Immature natural killer cell (primary cell): ENCODE data around the gene BICD1. TPM values are rescaled to one million over a fixed set of nuclear protein-coding genes. Genes with fewer than 3 reads are reported as not detected.
A peak's percentile ranks its signal among the peaks of the same experiment; 100 is the strongest.

Experiments used
- DNase-seq, 3 donors: peaks; one replicate each; pipeline ENCODE4 v3.0.0; 2022; ENCODE audit warnings: mixed read lengths in 1 of 3
- H3K27ac Mint-ChIP-seq, 6 donors: one replicate each; pipeline ENCODE4 v1.8.0; 2020; ENCODE audit warnings: mixed read lengths in 6 of 6, mild to moderate bottlenecking in 5 of 6, inconsistent platforms in 4 of 6, moderate library complexity in 3 of 6
- H3K27me3 Mint-ChIP-seq, 3 donors: one replicate each; pipeline ENCODE4 v1.8.0; 2020 to 2021; ENCODE audit warnings: low read depth in 3 of 3, mild to moderate bottlenecking in 3 of 3, mixed read lengths in 3 of 3, moderate library complexity in 3 of 3, inconsistent platforms in 1 of 3
- H3K36me3 Mint-ChIP-seq, 3 donors: one replicate each; pipeline ENCODE4 v1.8.0; 2020; ENCODE audit warnings: mixed read lengths in 3 of 3, inconsistent platforms in 2 of 3, mild to moderate bottlenecking in 2 of 3
- H3K4me1 Mint-ChIP-seq, 2 donors: one replicate each; pipeline ENCODE4 v1.8.0; 2020; ENCODE audit warnings: inconsistent platforms in 2 of 2, mild to moderate bottlenecking in 2 of 2, mixed read lengths in 2 of 2, moderate library complexity in 1 of 2
- H3K4me3 Mint-ChIP-seq, 5 donors: one replicate each; pipeline ENCODE4 v1.8.0; 2020; ENCODE audit warnings: mild to moderate bottlenecking in 5 of 5, mixed read lengths in 5 of 5, inconsistent platforms in 3 of 5, moderate library complexity in 3 of 5
- H3K9me3 Mint-ChIP-seq, 6 donors: one replicate each; pipeline ENCODE4 v1.8.0; 2020; ENCODE audit warnings: mild to moderate bottlenecking in 6 of 6, mixed read lengths in 6 of 6, inconsistent platforms in 4 of 6, moderate library complexity in 3 of 6
- polyA plus RNA-seq, 3 donors: library from polyadenylated mRNA; unstranded; fragments of 300-500 nt; fragmentation: Illumina TruSeq; gene quantifications; one replicate each; pipeline ENCODE4 v1.2.3, GENCODE V29; 2021

BICD1 gene
- polyA plus RNA-seq, 3 donors from 2014 or later = 1.0 to 9.1 (median 4.0) TPM

DNA sequence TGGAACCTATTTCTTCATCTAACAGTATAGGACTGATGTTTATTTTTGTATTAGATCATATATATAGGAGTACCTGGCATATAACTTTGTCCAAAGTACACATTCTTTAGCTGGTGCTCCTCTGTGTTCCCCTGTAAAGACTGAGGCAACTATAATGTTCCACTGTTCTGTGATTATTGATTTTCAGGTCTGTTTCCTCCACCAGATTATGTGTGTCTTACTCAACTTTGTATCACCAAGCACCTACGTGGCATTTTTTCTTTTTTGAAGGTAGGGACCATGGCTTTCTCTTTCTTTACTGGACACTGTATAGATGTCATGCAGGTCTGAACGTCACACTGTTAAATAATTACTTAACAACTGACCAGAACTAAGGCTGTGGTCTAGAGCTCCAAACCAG lies 29.3 kb downstream of the BICD1 start:
- peak overlapping the region in 2 of 5 donors; percentile 17 to 45 for H3K4me3 Mint-ChIP-seq
- no peaks in the 10 kb centered on the region for H3K9me3 Mint-ChIP-seq
- H3K4me1 Mint-ChIP-seq = peaks cover 30 to 35% of the 10 kb centered on the region in 2 donors
- H3K36me3 Mint-ChIP-seq = no peaks in the 10 kb centered on the region
- peaks cover 0 to 1% (median 0%) of the 10 kb centered on the region in 3 donors for H3K27me3 Mint-ChIP-seq
- no peak for DNase-seq
- H3K27ac Mint-ChIP-seq = no peak overlapping the region

DNA sequence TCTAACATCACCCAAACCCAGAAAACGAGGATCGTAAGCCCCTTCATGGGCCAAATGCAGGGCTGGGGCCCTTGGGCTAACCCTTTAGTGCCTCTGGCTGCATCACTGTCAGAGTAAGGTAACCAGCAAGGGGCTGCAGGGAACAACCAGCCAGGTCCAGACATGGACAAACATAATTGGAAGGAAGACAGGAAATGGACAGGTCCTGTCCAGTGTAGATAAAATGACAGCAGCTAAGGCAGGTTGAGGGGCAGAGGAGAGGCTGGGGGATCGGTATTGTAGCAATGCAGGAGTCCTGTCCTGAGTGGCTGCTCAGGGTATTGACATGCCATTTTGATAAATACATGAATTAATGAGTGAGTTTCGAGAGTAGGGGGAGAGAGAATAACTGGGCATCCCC lies 29.8 kb downstream of the BICD1 start:
- Mint-ChIP-seq H3K27me3 (peaks cover 0 to 1% (median 0%) of the 10 kb centered on the region in 3 donors), H3K27ac (no peak overlapping the region), H3K4me3 (no peak overlapping the region), H3K9me3 (no peaks in the 10 kb centered on the region), H3K36me3 (no peaks in the 10 kb centered on the region), H3K4me1 (peaks cover 30 to 35% of the 10 kb centered on the region in 2 donors)
- no peak for DNase-seq

DNA sequence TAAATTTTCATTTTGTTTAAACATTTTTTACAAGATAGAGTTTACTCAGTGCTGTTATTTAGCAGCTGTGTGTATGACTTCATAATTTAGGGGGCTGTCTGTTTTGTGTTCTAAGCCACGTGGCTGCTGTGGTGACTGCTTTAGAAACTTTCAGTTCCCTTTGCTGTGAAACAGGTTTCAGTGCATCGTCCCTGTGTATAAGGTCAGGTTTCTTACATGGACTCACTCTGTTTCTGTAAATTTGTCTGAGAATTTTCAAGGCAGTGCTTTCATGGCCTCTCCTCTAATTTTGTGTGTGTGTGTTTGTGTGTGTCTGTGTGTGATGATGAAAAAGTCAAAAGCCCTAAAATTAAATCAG lies 32.4 kb downstream of the BICD1 start:
- Mint-ChIP-seq H3K27me3 (peaks cover 0 to 2% (median 0%) of the 10 kb centered on the region in 3 donors), H3K4me3 (peak overlapping the region; percentile 86 to 90 (median 87)), H3K36me3 (no peaks in the 10 kb centered on the region), H3K4me1 (peaks cover 30 to 33% of the 10 kb centered on the region in 2 donors), H3K27ac (peak overlapping the region in 5 of 6 donors; percentile 39 to 87 (median 63)), H3K9me3 (no peaks in the 10 kb centered on the region)
- DNase-seq = peak in 2 of 3 donors; percentile 13 to 14

DNA sequence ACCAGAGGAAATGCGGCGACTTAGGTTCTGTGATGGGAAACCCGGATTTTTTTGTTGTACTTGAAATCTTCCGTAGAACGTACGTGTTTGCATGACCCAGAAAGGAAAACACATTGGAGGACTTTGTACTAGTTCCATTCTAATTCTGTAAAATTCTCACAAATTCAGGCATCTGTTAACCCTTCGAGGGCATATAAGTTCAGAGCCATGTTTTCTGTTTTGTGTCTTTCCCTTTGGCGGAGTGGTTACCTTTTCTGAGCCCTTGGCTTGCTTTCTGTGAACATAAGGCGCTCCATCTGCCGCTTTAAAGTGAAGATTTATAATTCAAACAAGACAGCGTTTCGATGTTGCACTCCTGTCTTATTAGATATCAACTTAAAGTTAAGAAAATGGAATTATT lies 34.2 kb downstream of the BICD1 start:
- peak overlapping the region in 2 of 5 donors; percentile 14 to 87 for H3K4me3 Mint-ChIP-seq
- H3K27ac Mint-ChIP-seq = no peak overlapping the region
- DNase-seq = no peak
- peaks cover 0 to 2% (median 0%) of the 10 kb centered on the region in 3 donors for H3K27me3 Mint-ChIP-seq
- H3K9me3 Mint-ChIP-seq = no peaks in the 10 kb centered on the region
- H3K36me3 Mint-ChIP-seq = no peaks in the 10 kb centered on the region
- peaks cover 15 to 19% of the 10 kb centered on the region in 2 donors for H3K4me1 Mint-ChIP-seq

DNA sequence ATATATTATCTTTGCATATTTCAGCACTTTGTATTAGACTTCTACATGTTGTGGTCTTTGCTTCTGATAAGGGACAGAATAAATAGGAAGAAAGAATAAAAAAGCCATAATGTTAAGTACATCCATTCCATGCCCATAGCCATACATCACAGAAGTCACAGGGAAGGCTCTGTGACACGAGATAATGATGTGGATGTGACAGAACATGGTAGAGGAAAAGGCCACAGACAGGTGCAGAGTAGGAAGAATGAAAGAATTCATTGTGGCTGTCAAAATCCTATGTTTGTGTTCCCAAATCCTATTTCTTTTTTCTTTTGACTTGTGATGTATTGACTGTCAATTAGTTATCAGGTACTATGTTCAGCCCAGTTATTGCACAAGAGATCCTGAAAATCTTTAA lies 38.4 kb downstream of the BICD1 start:
- no peak overlapping the region for H3K27ac Mint-ChIP-seq

DNA sequence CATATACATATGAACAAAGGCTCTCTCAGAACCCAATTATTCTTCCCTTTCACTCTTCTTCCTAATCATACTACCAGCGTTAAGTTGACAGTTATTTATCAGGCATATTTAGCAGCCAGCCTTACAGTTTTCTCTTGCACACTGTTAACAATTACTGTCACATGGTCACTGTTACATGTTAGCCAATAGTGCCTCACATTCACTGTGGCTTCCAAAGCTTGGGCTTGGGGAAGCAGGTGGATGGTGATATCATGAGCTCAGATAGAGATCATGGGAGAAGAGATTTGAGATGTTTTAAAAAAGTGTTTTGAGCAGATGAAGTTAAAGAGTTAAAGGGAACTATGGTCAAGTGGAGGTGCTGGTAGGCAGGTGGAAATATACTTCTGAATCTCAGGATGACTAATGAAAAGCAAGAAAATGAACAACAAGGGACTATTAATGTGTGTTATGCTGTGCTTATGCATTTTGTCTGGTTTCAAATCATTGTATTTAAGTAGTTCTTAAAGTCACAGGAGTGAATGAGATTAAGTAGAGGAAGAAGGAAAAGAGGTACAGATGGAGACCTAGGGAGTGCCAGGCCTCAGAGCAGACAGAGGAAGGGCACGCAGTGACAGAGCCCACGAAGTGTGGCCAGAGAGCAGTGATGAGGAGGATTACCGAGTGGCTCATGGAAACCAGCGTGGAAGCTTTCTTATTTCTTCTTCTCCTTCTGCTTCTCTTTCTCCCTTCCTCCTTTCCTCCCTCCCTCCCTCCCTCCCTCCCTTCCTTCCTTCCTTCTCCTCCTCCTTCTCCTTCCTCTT lies 39.6 kb downstream of the BICD1 start:
- H3K4me3 Mint-ChIP-seq = no peak overlapping the region
- peaks cover 0 to 2% (median 0%) of the 10 kb centered on the region in 3 donors for H3K27me3 Mint-ChIP-seq
- no peaks in the 10 kb centered on the region for H3K4me1 Mint-ChIP-seq
- no peaks in the 10 kb centered on the region for H3K9me3 Mint-ChIP-seq
- no peak overlapping the region for H3K27ac Mint-ChIP-seq
- no peak for DNase-seq
- H3K36me3 Mint-ChIP-seq = peaks cover 0 to 7% (median 3%) of the 10 kb centered on the region in 3 donors

More for the DNA sequence above, 38.4 kb downstream of the BICD1 start:
- H3K9me3 Mint-ChIP-seq = no peaks in the 10 kb centered on the region
- peaks cover 0 to 5% (median 1%) of the 10 kb centered on the region in 3 donors for H3K36me3 Mint-ChIP-seq
- no peak overlapping the region for H3K4me3 Mint-ChIP-seq
- peaks cover 1 to 2% of the 10 kb centered on the region in 2 donors for H3K4me1 Mint-ChIP-seq
- DNase-seq = no peak
- H3K27me3 Mint-ChIP-seq = peaks cover 0 to 2% (median 0%) of the 10 kb centered on the region in 3 donors

DNA sequence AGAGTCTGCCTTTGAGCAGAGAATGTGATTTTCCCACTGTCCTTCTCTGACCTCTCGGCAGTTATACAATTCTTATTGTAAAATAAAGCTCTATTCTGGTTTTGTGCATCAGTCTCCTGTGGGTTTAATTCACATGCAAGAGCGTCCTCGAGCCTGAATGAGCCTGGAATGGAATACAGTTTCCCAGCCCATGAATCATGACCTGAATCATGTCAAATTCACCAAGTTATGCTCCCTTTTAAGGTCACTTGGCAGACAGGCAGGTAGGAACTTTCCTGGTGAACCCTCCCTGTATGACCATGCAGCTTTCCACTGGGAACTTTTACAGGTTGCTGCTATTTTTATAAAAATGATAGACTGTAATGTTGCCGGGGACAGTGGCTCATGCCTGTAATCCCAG lies 41.7 kb downstream of the BICD1 start:
- no peak for DNase-seq
- peaks cover 0 to 10% (median 3%) of the 10 kb centered on the region in 3 donors for H3K36me3 Mint-ChIP-seq
- no peak overlapping the region for H3K4me3 Mint-ChIP-seq
- no peaks in the 10 kb centered on the region for H3K4me1 Mint-ChIP-seq
- H3K27me3 Mint-ChIP-seq = peaks cover 0 to 2% (median 0%) of the 10 kb centered on the region in 3 donors
- no peak overlapping the region for H3K27ac Mint-ChIP-seq
- no peaks in the 10 kb centered on the region for H3K9me3 Mint-ChIP-seq

DNA sequence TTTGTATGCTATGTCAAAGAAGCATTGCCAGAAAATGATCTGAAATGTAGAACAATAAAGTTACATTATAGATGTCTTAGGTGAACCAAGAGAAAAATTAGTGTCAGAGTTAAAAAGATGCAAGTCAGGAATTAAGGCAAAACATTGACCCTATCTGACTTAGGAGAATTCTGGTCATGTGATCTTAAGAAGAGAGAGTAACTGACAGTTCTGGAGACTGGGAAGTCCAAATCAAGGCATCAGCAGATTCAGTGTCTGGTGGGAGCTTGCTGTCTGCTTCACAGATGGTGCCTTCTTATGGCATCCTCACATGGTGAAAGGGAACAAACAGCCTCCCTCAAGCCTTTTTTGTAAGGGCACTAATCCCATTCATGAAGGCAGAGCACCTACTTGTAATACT lies 42.8 kb downstream of the BICD1 start:
- no peak overlapping the region for H3K4me3 Mint-ChIP-seq
- no peaks in the 10 kb centered on the region for H3K9me3 Mint-ChIP-seq
- DNase-seq = no peak
- H3K36me3 Mint-ChIP-seq = peaks cover 0 to 10% (median 3%) of the 10 kb centered on the region in 3 donors
- H3K27me3 Mint-ChIP-seq = peaks cover 0 to 2% (median 0%) of the 10 kb centered on the region in 3 donors
- H3K27ac Mint-ChIP-seq = no peak overlapping the region
- H3K4me1 Mint-ChIP-seq = no peaks in the 10 kb centered on the region

DNA sequence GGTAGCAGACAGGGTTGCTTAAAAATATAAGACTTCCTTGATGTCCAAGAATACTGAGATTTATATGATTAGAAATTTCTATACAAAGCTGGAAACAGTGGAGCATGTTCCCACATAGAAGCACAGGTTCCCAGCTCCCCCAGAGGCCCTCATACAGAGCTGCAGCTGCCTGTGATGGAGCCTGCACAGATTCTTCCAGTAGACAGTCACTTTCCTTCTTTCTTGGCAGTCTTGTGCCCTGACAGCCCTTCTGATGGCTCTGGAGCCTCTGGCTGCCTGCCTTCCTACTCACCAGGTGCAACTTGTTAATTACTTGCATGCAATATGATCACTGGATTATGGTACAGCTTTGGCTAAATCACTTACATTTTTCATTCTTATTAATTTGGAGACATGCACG lies 44.4 kb downstream of the BICD1 start:
- Mint-ChIP-seq H3K27ac (no peak overlapping the region), H3K4me3 (no peak overlapping the region), H3K4me1 (no peaks in the 10 kb centered on the region), H3K36me3 (peaks cover 0 to 10% (median 3%) of the 10 kb centered on the region in 3 donors), H3K27me3 (peaks cover 0 to 2% (median 0%) of the 10 kb centered on the region in 3 donors), H3K9me3 (no peaks in the 10 kb centered on the region)
- no peak for DNase-seq

DNA sequence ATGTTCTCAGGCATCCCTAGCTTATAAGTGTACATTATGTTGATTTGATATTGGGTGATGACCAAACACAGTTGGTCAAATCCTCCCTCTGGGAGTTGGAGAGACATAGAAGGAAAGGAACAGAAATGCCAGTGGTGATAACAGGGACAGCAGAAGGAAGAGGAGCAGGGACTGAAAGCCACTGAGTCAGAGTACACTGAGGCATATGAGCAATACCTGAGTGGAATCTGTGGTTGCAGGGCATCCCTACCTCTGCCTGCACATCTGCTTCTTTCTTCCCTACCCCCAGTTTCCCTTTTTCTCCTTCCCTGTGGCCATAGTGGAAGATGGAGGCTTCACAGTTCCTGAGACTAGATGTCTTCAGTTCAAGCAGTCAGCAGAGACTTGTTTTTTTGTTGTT lies 44.9 kb downstream of the BICD1 start:
- H3K27me3 Mint-ChIP-seq = peaks cover 0 to 2% (median 0%) of the 10 kb centered on the region in 3 donors
- H3K27ac Mint-ChIP-seq = peak overlapping the region in 1 of 6 donors; percentile 50
- H3K4me3 Mint-ChIP-seq = no peak overlapping the region
- no peaks in the 10 kb centered on the region for H3K4me1 Mint-ChIP-seq
- H3K9me3 Mint-ChIP-seq = no peaks in the 10 kb centered on the region
- peaks cover 0 to 10% (median 3%) of the 10 kb centered on the region in 3 donors for H3K36me3 Mint-ChIP-seq
- DNase-seq = no peak

DNA sequence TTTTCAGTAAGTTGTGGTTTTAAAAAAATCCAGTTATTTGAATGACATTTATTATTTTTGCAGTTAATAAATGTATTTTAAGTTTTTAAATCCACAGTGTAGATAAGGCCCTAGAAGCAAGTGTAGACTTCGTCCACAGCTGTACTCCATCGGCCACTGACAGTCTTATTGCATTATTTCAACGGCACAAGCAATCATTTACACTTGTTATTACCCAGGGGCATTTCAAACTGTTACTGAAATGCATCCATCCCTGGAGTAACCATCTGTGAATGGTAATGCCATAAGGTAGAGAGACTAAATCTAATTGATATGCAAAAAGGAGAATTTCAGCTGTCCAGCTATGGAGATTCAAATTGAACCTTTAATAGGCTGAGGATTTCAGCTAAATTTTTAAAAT lies 48.4 kb downstream of the BICD1 start:
- peaks cover 0 to 6% (median 0%) of the 10 kb centered on the region in 3 donors for H3K27me3 Mint-ChIP-seq
- peaks cover 0 to 6% (median 2%) of the 10 kb centered on the region in 3 donors for H3K36me3 Mint-ChIP-seq
- peaks cover 15 to 17% of the 10 kb centered on the region in 2 donors for H3K4me1 Mint-ChIP-seq
- DNase-seq = no peak
- H3K9me3 Mint-ChIP-seq = no peaks in the 10 kb centered on the region
- H3K27ac Mint-ChIP-seq = no peak overlapping the region
- no peak overlapping the region for H3K4me3 Mint-ChIP-seq

DNA sequence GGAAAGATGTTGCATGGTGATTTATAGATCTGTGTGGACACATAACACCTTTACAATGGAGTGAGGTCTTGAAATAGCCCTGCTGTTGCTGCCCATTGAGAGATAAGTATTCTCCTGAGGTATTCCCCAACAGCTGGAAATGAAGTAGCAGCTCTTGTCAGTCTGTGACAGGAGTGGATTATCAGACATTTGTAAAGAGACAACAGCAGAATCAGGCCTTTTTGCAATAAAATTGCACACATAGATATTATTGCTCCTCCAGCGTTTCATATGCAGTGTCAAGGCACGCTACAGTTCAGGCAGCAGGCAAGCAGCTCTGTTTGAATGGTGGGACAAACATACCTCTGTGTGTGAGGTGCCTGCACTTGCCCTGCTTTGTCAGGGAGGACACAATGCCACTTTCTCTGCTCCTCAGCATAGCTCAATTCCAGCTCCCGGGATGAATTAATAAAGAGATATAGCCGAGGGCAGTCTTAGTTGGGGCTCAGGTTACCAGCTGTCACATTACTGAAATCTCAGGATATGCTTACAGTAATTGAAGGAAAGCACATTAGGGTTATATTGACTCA lies 49.4 kb downstream of the BICD1 start:
- no peaks in the 10 kb centered on the region for H3K9me3 Mint-ChIP-seq
- peaks cover 17 to 18% of the 10 kb centered on the region in 2 donors for H3K4me1 Mint-ChIP-seq
- H3K27me3 Mint-ChIP-seq = peaks cover 0 to 6% (median 0%) of the 10 kb centered on the region in 3 donors
- H3K4me3 Mint-ChIP-seq = no peak overlapping the region
- DNase-seq = no peak
- H3K36me3 Mint-ChIP-seq = peaks cover 0 to 4% (median 0%) of the 10 kb centered on the region in 3 donors
- no peak overlapping the region for H3K27ac Mint-ChIP-seq

DNA sequence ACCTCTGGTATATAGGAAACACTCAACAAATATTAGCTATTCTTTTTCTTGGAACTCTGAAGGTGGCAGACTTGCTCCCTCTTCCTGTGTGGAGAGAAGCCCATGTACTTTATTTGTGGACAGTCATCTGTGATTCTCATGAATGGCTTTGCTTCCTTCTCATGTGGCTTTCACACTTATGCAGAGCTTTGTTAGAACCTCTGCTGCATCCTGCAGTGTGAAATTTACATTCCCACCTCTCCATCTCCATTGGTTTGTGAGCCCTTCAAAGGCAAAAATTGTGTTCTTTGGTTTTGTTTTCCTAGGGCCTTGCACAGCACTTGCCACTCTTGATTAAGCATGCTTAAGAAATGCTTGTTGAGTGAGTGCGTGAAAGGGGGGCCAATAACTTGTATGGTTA lies 51.9 kb downstream of the BICD1 start:
- Mint-ChIP-seq H3K4me1 (peaks cover 17 to 18% of the 10 kb centered on the region in 2 donors), H3K27ac (peak overlapping the region in 1 of 6 donors; percentile 5), H3K4me3 (no peak overlapping the region), H3K36me3 (no peaks in the 10 kb centered on the region), H3K27me3 (peaks cover 0 to 4% (median 0%) of the 10 kb centered on the region in 3 donors), H3K9me3 (no peaks in the 10 kb centered on the region)
- DNase-seq = peak in 2 of 3 donors; percentile 6 to 12

DNA sequence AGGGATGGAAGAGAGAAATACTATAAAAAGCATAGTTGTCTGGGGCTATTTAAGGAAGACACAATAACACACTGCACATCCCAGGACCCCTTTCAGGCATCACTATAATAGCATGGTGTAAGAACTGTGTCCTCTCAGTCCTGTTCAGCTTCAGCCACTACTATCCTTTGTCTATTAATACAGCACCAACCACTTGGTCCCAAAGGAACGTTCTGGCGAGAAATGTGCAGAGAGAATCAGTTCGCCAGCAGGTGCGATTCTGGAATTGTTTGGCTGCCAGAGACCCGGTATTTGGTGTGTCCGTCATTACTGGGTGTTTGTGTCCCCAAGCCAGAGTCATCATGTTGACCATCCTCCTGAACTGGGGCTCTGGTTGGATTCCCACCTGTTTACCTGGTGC lies 52.7 kb downstream of the BICD1 start:
- Mint-ChIP-seq H3K9me3 (no peaks in the 10 kb centered on the region), H3K36me3 (peaks cover 0 to under 1% (median 0%) of the 10 kb centered on the region in 3 donors)

More for the DNA sequence above, 52.7 kb downstream of the BICD1 start:
- no peak for DNase-seq
- H3K27ac Mint-ChIP-seq = peak overlapping the region in 4 of 6 donors; percentile 62 to 92 (median 74)
- H3K27me3 Mint-ChIP-seq = peaks cover 0 to 4% (median 0%) of the 10 kb centered on the region in 3 donors
- peaks cover 17 to 18% of the 10 kb centered on the region in 2 donors for H3K4me1 Mint-ChIP-seq
- no peak overlapping the region for H3K4me3 Mint-ChIP-seq
